DLD1 (cell line): Measurements from ENCODE around the gene DPYD.

Source experiments
- in situ Hi-C: cut with HindIII; loops from 2 replicates; pipeline ENCODE4 v1.10.0; 2017; ENCODE audit warnings: low sequenced_read_pairs

The DPYD gene

DNA sequence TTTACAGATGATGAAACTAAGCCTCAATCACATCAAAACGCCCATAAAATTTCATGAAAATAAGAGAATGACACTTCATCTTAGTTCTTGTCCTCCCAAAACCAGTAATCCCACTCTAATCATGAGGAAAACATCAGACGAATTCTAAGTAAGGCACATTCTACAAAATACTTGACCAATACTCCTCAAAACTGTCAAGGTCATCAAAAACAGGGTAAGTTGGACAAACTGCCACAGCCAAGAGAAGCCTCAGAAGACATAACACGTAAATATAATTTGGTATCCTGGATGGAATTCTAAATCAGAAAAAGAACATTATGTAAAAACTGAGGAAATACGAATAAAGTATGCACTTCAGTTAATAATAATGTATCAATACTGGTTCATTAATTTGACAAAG is 128.2 kb downstream of the DPYD start:
- in situ Hi-C loops = no loop called here

DNA sequence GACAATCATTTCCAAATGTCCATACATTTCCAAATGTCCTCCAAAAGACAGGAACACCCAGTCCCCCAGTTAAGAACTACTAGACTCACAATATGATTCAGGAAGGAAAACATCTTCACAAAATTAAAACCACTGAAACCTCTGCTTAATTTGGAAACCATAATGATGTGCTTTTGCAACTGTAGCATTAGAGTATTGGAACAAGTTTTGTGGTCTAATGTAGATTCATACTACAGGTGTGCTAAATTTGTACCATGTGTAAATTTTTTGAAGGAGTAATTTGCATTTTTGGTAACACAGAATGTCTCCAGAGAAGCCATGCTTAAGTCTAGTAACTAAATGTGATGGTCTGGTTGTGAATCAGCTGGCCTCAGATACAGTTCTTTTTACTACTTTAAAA is 129.6 kb downstream of the DPYD start:
- in situ Hi-C loops = no loop called here

- in situ Hi-C loops = no loop called here
Observed at GRCh38 chr1:97787231-97787630, 133.6 kb downstream of the DPYD start.

DNA sequence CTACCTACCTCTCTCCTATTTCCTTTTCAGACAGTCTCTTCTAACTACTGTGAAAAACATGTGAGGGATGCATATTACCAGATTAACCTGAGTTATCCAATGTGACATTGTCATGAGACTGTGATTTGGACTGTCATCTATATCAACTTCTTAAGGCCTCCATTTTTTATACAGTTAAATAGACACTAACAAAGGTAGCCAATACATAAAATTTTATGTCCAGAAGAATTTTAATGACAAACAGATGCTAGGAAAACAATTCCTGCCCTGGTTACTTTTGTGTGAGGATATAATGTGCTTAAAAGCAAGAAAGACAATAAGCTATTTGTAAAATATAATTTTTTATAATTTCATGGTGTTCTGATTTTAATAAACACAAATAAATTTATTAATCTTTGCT is 136.2 kb downstream of the DPYD start:
- in situ Hi-C loops = no loop called here

DNA sequence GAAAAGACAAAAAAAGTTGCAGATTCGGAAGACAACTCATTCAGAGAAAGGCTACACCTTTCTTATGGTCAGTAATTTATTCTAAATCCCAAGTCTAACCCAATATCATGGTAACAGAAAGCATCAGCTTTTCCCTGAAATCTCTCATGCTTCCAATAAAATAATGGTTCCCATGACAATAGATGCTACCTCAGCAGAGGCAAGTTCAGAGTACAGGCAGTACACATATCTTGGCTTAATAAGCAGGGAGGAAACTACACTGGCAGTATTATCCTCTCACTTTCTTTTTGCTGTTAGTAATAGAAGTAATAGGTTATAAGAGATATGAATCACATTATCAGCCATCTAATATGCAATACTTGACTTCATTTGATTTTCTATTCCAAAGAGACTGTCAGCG is 137.1 kb downstream of the DPYD start:
- in situ Hi-C loops = no loop called here

GRCh38 chr1:97781762-97782337 is 139.0 kb downstream of the DPYD start:
- in situ Hi-C loops = no loop called here

- in situ Hi-C loops = no loop called here
Observed at GRCh38 chr1:97780884-97781283, 139.9 kb downstream of the DPYD start.

DNA sequence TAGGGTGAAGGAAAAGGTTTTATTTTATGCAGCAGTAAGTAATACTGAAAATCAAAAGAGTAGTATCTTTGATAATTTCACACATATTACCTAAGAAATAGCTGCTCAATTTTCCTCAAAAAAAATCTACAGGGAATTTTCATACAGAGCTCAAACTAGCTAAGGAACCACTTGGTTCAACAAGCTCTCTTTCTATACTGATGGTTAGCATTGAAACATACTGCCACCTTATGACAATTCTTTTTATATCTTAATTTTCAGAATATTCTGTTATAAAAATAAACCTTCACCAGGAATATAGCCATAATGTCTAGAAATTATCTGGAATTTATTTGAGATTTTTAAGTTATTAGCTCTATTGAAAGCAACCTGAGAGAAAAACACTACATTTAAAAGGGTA is 142.1 kb downstream of the DPYD start:
- in situ Hi-C loops = no loop called here

DNA sequence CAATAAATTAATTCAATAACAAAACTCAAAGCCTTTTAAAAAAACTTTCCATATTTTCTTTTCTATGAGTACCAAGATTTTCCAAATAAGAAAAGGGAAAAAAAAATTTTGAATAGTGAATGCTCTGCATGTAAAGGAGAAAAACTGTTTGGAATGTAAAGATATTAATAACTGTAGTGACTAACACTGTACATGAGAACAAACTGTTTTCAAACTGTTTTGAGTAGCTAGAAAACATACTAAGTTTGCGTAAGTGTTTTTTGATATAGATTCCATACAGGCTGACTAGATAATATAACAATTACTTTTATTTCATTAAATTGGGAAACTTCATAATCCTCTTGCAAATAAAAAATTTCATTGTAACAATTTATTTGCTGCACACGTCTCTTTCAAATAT is 150.5 kb downstream of the DPYD start:
- in situ Hi-C loops = no loop called here

GRCh38 chr1:97767381-97767780 is 153.5 kb downstream of the DPYD start:
- in situ Hi-C loops = no loop called here

DNA sequence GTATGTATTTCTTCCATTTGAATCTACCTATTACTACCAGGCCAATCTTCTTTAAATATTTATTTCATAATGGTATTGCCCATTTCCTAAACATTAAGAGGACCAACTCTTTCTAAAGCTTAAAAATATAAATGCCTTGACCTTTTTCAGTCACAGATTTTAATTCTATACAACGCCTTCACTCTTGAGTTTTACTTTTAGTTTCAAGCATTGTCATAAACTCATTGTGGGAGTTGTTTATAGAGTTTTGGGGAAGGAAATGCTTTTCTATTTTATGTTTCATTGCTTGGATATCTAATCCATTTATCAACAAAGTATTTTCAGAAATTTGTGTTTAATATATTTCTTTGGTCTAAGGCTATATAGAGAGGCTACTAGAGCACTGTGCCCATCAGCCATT is 155.8 kb downstream of the DPYD start:
- in situ Hi-C loops = no loop called here

DNA sequence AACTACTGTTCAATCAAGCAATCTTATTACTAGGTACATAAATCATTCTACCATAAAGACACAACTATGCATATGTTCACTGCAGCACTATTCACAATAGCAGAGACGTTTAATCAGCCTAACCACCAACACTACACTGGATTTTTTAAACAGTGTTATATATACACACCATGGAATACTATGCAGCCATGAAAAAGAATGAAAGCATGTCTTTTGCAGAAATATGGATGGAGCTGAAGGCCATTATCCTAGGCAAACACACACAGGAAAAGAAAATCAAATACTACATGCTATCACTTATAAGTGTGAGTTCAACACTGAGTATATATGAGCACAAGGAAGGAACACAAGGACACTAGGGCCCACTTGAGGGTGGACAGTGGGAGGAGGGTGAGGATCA is 159.2 kb downstream of the DPYD start:
- in situ Hi-C loops = no loop called here

GRCh38 chr1:97759078-97759477 is 161.8 kb downstream of the DPYD start:
- in situ Hi-C loops = no loop called here

DNA sequence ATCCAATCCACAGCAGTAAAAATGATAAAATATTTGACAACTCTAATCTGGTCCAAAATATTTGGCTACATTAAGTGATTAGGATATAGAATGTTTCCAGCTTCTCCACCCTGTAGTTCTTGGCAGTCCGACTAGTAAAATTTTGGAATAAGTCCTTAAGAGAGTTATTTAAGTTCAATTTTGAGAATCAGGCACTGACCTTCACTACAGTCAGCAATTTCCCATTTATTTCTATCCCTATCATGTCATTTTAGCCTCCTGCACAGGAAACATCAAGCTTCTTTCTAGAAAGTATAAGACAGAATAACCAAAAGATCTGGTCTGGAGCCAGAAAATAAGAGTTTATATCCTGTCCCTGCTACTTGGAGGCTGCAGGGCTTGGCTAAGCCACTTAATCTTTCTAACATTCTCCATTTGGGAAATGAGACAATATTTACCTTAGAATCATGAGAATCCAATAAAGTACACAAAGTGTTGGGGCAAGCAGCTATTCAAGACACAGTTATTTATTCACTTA is 162.2 kb downstream of the DPYD start:
- in situ Hi-C loops = no loop called here

- in situ Hi-C loops = no loop called here
Observed at GRCh38 chr1:97745912-97746311, 174.9 kb downstream of the DPYD start.

DNA sequence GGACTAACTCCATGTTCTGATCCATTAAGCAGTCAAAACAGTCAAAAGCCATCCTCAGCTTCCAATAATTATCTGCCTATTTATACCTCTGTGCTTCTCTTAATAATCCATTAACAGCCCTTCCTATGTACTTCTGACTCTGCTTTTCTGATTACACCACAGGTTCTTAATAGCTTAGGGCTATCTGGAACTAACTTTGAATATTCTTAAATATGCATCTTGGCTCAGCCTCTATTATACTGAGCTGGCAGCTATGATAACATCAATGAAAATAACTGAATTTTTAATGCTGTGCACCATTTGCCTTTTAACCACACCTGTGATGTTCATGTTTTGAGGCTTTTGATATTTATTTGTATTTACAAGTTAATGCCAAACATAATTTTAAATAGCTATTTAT is 175.9 kb downstream of the DPYD start:
- in situ Hi-C loops = no loop called here

- in situ Hi-C loops = no loop called here
Observed at GRCh38 chr1:97743129-97743528, 177.7 kb downstream of the DPYD start.

DNA sequence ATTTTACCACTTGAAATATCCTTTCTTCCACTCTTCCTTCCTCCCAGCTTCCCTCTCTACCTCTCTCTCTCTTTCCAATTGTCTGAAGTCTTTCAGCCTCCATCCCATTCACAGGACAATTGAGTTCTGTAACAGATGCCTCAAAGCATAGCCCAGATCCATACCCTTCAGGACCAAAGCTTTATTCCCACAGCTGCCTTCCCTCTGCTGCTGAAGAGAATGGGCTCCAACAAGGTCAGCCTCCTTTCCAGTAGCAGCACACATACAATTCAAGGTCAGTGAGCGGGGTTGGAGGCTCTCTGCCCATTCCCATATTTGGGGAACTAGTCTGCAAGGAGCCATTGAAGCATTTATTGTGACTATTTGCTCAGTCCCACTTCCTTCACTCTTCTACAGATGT is 179.9 kb downstream of the DPYD start:
- in situ Hi-C loops = no loop called here

DNA sequence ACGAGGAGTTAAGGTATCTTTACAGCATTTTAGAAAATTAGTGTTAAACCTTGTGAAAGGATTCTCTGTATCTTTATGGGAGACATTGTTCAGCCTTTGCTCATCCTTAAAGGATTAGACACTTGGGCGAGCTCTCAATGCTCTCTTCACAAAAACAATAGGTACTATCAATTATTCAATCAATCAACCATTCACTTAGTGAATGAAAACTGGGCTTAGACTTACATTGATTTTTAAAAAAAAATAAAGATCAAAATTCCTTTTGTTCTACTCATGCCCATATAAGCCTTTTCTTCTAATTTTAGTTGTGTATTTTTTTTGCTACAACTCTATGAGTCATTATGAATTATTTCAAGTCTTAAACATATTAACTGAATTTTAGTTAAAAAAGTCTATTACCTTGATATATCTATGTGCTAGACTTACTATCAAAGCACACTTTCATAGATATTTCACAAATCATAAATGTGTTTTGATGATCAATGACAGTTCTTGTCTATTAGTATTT is 181.2 kb downstream of the DPYD start:
- in situ Hi-C loops = no loop called here

- in situ Hi-C loops = no loop called here
Observed at GRCh38 chr1:97738270-97738669, 182.6 kb downstream of the DPYD start.

- in situ Hi-C loops = no loop called here
Observed at GRCh38 chr1:97730271-97730670, 190.6 kb downstream of the DPYD start.

GRCh38 chr1:97728436-97728835 is 192.4 kb downstream of the DPYD start:
- in situ Hi-C loops = no loop called here

DNA sequence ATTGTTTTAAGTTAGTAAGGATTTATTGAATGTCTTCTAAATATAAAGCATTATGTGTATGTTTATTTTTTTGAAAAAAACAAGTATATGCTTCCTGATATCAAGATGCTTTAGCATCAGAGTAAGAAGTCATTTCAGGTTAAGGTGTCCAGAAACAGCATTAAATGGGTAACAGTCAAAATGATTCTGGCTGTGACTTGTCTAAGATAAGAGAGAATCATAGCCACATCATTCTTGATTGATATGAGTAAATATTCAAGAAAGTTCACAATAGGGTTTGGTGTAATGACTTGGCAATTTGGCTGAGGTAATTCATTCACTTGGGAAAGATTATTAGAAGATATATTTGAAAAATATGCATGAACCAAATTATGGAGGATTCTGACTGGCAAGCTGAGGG is 193.8 kb downstream of the DPYD start:
- in situ Hi-C loops = no loop called here
